Fibroblast of pulmonary artery (primary cell): ENCODE results near the gene ABCC9.
"Not testable (repeated sequence)": the region's sequence is repeated elsewhere in the genome, so short reads cannot be mapped to it uniquely, and the experiment has no call there.

Source experiments
- DNase-seq: peaks from one replicate; pipeline ENCODE4 v3.0.0-alpha.2; 2010; ENCODE audit warnings: low read depth
- H3K4me3 ChIP-seq: replicated peaks from 2 replicates; pipeline ENCODE4 v1.5.1; 2011; ENCODE audit warnings: low read depth, mild to moderate bottlenecking, control low read depth, low read length, moderate library complexity
- TF ChIP-seq, protein P1 (sequence below): IDR thresholded peaks from 2 replicates; pipeline ENCODE4 v1.5.1; 2011; ENCODE audit warnings: mild to moderate bottlenecking, control low read depth, low read length, inconsistent platforms; ENCODE audit errors: missing control alignments

ABCC9 gene

DNA sequence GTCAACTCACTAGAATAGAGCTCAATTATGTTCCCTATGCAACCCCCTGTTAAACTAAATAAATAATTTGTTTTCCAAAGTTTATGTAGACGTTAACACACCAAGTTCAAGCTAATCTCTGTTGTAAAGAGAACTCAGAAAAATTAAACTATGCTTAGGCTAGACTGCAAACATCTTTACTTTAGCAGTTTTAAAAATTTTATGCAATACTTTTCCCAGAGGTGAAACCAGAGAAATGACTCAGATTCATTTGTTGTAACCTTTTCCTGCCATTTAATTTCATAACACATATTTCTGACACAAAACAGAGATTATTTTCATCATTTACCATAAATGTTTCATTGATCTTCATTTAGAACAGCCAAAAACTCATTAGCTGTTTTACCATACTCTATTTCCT, 27.4 kb downstream of the ABCC9 start:
- no peak for DNase-seq
- no peak overlapping the region for H3K4me3 ChIP-seq
- TF ChIP-seq, protein P1, sequence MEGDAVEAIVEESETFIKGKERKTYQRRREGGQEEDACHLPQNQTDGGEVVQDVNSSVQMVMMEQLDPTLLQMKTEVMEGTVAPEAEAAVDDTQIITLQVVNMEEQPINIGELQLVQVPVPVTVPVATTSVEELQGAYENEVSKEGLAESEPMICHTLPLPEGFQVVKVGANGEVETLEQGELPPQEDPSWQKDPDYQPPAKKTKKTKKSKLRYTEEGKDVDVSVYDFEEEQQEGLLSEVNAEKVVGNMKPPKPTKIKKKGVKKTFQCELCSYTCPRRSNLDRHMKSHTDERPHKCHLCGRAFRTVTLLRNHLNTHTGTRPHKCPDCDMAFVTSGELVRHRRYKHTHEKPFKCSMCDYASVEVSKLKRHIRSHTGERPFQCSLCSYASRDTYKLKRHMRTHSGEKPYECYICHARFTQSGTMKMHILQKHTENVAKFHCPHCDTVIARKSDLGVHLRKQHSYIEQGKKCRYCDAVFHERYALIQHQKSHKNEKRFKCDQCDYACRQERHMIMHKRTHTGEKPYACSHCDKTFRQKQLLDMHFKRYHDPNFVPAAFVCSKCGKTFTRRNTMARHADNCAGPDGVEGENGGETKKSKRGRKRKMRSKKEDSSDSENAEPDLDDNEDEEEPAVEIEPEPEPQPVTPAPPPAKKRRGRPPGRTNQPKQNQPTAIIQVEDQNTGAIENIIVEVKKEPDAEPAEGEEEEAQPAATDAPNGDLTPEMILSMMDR = no peak

DNA sequence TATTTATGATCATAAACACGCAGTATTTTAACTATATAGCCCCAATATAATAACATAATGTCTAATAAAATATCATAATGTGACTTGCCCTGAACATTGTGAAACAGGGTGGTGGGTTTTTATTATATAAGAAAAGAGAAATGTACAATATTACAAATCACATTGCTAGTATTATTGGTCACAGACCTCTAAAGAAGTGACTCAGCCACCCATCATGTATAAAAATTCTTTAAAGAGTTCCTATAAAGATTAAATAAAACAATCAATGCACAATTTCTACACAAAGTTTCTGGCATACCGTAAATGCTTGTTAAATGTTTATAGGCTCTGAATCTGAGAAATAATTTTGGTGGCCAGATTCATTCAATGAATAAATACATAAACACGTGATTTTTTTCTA, 28.9 kb downstream of the ABCC9 start:
- no peak for DNase-seq
- TF ChIP-seq, protein P1 = no peak

DNA sequence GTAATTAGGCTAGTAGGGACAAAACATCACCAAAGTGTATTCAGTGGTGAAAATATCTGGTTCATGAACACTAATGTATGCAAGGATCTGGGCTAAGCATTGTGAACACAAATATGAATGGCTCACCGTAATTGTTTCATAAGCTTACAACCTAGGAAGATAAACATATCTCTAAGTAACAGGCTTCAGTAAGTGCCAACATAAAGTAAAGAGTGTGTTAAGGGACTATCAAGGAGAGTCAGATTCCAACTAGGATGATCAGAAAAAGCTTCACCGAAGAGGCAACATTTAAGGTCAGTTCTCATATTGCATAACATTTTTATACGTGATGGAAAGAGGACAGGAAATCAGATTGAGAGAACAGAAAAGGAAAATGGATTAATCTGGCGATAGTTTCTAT, 29.4 kb downstream of the ABCC9 start:
- DNase-seq = no peak
- TF ChIP-seq, protein P1 = no peak
- H3K4me3 ChIP-seq = no peak overlapping the region

More for the DNA sequence above, 28.9 kb downstream of the ABCC9 start:
- no peak overlapping the region for H3K4me3 ChIP-seq

DNA sequence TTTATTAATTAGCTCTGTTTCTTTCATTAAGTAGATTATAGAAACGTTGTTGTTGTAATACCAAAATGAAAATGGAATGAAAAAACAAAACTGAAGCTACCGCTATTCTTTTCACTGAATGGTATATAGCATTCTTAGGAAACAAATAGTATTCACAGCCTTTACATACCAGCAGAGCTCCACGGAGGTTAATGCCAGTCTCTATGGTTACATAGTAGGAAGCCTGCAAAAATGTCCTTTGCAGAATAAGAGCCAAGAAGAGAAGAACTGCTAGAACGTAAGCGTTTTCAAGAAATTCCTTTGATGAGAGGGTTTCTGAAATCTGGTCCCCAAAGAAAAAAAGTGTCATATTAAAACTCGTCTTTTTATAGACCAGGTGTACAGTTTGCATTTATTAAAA, 30.6 kb downstream of the ABCC9 start:
- TF ChIP-seq, protein P1 = no peak
- H3K4me3 ChIP-seq = no peak overlapping the region
- DNase-seq = no peak

DNA sequence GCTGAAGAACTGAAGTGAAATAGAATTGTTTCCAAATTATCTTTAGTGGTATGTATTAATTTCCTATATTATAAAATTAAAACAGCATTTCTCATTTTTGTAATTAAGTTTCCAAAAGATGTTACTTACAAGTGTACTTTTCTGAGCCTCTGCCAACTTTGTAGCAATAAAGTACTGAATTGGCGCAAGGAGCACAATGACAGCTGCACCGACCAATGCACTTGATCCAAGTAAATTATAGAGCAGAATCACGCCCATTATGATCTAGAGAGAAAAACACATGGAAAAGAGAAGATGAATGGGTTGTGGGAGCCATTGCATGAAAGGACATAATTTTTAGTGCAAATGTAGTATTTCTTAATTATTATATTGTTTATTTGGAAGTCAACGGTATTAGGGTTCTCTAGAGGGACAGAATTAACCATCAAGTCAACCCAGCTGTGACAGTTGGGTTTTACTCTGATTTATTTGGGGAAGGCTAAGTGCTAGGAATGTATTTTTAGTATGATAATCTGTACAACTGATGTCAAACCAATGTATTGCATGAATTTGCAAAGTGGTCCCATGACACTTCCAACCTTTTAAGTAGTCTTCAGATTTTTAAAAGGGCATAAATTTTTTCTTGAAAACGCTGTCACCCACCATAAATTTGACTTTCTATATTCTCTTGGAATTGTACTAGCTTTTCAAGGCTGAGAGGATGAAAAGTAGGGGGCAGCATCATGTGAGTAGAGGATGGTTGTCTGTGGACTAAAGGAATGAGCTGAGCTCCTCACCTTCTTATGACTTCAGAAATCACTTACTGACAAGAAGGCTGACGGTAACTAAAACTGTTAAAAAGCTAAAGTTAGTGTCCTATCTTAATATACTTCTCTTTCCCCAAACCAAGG, 33.0 kb downstream of the ABCC9 start:
- DNase-seq = no peak
- TF ChIP-seq, protein P1 = no peak
- H3K4me3 ChIP-seq = no peak overlapping the region

DNA sequence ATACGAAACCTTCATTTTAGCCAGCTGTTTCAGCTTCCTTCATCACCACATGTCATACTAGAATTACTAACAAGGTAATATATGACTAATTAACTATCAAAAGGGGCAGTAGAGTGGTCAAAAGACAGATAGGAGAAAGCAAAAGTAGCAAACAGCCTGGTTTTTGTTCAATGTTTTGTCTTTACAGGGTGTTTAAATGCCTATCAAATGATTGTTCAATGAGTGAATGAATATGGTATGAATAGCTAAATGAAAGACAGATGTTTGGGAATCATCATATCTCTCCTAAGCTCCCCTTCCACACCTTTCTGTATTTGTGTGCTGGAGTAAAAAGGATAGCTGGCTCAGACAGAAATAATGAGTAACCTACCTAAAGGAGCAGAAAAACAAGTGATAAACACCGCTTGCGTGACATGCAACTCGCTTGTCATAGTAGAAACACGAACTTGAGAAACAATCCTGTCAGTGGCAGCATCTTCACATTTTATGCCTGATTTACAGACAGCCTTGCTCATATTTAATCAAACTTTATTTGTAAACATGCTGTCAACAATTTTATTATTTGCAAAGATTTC, 34.2 kb downstream of the ABCC9 start:
- no peak for DNase-seq
- H3K4me3 ChIP-seq = no peak overlapping the region
- TF ChIP-seq, protein P1 = no peak

DNA sequence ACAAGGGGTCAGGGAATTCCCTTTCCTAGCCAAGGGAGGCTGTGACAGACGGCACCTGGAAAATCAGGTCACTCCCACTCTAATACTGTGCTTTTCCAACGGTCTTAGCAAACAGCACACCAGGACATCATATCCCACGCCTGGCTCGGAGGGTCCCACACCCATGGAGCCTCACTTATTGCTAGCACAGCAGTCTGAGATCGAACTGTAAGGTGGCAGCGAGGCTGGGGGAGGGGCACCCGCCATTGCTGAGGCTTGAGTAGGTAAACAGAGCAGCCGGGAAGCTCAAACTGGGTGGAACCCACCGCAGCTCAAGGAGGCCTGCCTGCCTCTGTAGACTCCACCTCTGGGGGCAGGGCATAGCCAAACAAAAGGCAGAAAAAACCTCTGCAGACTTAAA, 41.7 kb downstream of the ABCC9 start:
- not testable (repeated sequence) for DNase-seq, H3K4me3 ChIP-seq
